GM18526 (cell line): Measurements from ENCODE around the gene KRTAP10-6.

Source experiments
- POLR2A ChIP-seq: IDR thresholded peaks from 3 replicates; pipeline ENCODE4 v1.6.1; 2011; ENCODE audit not compliant: insufficient read length; ENCODE audit errors: extremely low read depth

KRTAP10-6 gene

GRCh38 chr21:44592446-44593311 is at the start of gene KRTAP10-6:
Gene KRTAP10-6 (minus strand): TSS chr21:44592505. CDS start chr21:44592484, 21 bp downstream.
- TF ChIP-seq POLR2A: no peak

GRCh38 chr21:44640761-44641160 is 48.5 kb upstream of the KRTAP10-6 start:
- TF ChIP-seq POLR2A: no peak

- TF ChIP-seq POLR2A: no peak
These were observed 47.0 kb upstream of the KRTAP10-6 start for GRCh38 chr21:44639331-44639655.

GRCh38 chr21:44637018-44637850 is 44.9 kb upstream of the KRTAP10-6 start, which contains the start of gene KRTAP10-10:
Gene KRTAP10-10 (plus strand): TSS chr21:44637356. CDS start chr21:44637418, 62 bp downstream.
- no peak for TF ChIP-seq POLR2A

GRCh38 chr21:44636209-44637017 is 44.1 kb upstream of the KRTAP10-6 start:
- no peak for TF ChIP-seq POLR2A

- no peak for TF ChIP-seq POLR2A
These were observed 39.8 kb upstream of the KRTAP10-6 start for GRCh38 chr21:44632067-44632466.

- no peak for TF ChIP-seq POLR2A
These were observed 38.1 kb upstream of the KRTAP10-6 start for GRCh38 chr21:44630440-44630839.

- no peak for TF ChIP-seq POLR2A
These were observed 36.5 kb upstream of the KRTAP10-6 start for GRCh38 chr21:44628707-44629391.

- TF ChIP-seq POLR2A: no peak
These were observed 34.4 kb upstream of the KRTAP10-6 start, which contains the start of gene KRTAP10-9 for GRCh38 chr21:44626673-44627143. Gene KRTAP10-9 (plus strand): TSS chr21:44627093. CDS start chr21:44627172, 79 bp downstream.

GRCh38 chr21:44626262-44626661 is 34.0 kb upstream of the KRTAP10-6 start:
- no peak for TF ChIP-seq POLR2A

- TF ChIP-seq POLR2A: no peak
These were observed 33.5 kb upstream of the KRTAP10-6 start for GRCh38 chr21:44625756-44626155.

GRCh38 chr21:44623575-44623974 is 31.3 kb upstream of the KRTAP10-6 start:
- no peak for TF ChIP-seq POLR2A

GRCh38 chr21:44619886-44620285 is 27.6 kb upstream of the KRTAP10-6 start:
- no peak for TF ChIP-seq POLR2A

GRCh38 chr21:44618909-44619308 is 26.6 kb upstream of the KRTAP10-6 start:
- TF ChIP-seq POLR2A: no peak

- no peak for TF ChIP-seq POLR2A
These were observed 26.2 kb upstream of the KRTAP10-6 start for GRCh38 chr21:44618504-44618903.

GRCh38 chr21:44617071-44617501 is 24.8 kb upstream of the KRTAP10-6 start:
- no peak for TF ChIP-seq POLR2A
